ENCODE data around the gene TSPAN4.

TSPAN4 gene

GRCh38 chr11:886568-886967 lies 43.9 kb downstream of the TSPAN4 start:
- TF ChIP-seq POLR2AphosphoS5 (IDR thresholded peaks at IDR 0.05; ENCODE audit: low read depth) (no peak), SPI1 (IDR thresholded peaks at IDR 0.05; ENCODE audit: borderline replicate concordance, low read depth) (no peak), GABPA (IDR thresholded peaks at IDR 0.05; ENCODE audit: low read depth) (no peak)
- TF ChIP-seq, protein P1, sequence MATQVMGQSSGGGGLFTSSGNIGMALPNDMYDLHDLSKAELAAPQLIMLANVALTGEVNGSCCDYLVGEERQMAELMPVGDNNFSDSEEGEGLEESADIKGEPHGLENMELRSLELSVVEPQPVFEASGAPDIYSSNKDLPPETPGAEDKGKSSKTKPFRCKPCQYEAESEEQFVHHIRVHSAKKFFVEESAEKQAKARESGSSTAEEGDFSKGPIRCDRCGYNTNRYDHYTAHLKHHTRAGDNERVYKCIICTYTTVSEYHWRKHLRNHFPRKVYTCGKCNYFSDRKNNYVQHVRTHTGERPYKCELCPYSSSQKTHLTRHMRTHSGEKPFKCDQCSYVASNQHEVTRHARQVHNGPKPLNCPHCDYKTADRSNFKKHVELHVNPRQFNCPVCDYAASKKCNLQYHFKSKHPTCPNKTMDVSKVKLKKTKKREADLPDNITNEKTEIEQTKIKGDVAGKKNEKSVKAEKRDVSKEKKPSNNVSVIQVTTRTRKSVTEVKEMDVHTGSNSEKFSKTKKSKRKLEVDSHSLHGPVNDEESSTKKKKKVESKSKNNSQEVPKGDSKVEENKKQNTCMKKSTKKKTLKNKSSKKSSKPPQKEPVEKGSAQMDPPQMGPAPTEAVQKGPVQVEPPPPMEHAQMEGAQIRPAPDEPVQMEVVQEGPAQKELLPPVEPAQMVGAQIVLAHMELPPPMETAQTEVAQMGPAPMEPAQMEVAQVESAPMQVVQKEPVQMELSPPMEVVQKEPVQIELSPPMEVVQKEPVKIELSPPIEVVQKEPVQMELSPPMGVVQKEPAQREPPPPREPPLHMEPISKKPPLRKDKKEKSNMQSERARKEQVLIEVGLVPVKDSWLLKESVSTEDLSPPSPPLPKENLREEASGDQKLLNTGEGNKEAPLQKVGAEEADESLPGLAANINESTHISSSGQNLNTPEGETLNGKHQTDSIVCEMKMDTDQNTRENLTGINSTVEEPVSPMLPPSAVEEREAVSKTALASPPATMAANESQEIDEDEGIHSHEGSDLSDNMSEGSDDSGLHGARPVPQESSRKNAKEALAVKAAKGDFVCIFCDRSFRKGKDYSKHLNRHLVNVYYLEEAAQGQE (IDR thresholded peaks at IDR 0.05; ENCODE audit: insufficient replicate concordance, low read depth) = no peak
- TF ChIP-seq, protein P2, sequence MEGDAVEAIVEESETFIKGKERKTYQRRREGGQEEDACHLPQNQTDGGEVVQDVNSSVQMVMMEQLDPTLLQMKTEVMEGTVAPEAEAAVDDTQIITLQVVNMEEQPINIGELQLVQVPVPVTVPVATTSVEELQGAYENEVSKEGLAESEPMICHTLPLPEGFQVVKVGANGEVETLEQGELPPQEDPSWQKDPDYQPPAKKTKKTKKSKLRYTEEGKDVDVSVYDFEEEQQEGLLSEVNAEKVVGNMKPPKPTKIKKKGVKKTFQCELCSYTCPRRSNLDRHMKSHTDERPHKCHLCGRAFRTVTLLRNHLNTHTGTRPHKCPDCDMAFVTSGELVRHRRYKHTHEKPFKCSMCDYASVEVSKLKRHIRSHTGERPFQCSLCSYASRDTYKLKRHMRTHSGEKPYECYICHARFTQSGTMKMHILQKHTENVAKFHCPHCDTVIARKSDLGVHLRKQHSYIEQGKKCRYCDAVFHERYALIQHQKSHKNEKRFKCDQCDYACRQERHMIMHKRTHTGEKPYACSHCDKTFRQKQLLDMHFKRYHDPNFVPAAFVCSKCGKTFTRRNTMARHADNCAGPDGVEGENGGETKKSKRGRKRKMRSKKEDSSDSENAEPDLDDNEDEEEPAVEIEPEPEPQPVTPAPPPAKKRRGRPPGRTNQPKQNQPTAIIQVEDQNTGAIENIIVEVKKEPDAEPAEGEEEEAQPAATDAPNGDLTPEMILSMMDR (IDR thresholded peaks at IDR 0.05; ENCODE audit: insufficient read depth, low read length) = no peak
- Histone ChIP-seq H3K27me3 (ENCODE audit: insufficient read depth, poor library complexity, severe bottlenecking) (no peaks in the 10 kb centered on the region), H3K4me3 (replicated peaks; ENCODE audit: insufficient read depth, low read length) (no peak overlapping the region), H3K27ac (replicated peaks) (no peak overlapping the region)
- DNase-seq (ENCODE audit: low read depth in 1 of 2, low spot score in 1 of 2) = no peak

GRCh38 chr11:887589-887988 lies 44.9 kb downstream of the TSPAN4 start:
- Histone ChIP-seq H3K4me3 (replicated peaks; ENCODE audit: insufficient read depth, low read length) (no peak overlapping the region), H3K27me3 (ENCODE audit: insufficient read depth, poor library complexity, severe bottlenecking) (no peaks in the 10 kb centered on the region), H3K27ac (replicated peaks) (no peak overlapping the region)
- DNase-seq (ENCODE audit: low read depth in 1 of 2, low spot score in 1 of 2) = no peak
- TF ChIP-seq SPI1 (IDR thresholded peaks at IDR 0.05; ENCODE audit: borderline replicate concordance, low read depth) = no peak
- TF ChIP-seq GABPA (IDR thresholded peaks at IDR 0.05; ENCODE audit: low read depth) = no peak

GRCh38 chr11:888310-889212 lies 45.9 kb downstream of the TSPAN4 start:
- Histone ChIP-seq H3K4me3 (replicated peaks; ENCODE audit: insufficient read depth, low read length) (no peak overlapping the region), H3K27me3 (ENCODE audit: insufficient read depth, poor library complexity, severe bottlenecking) (no peaks in the 10 kb centered on the region), H3K27ac (replicated peaks) (no peak overlapping the region)
- no peak for DNase-seq (ENCODE audit: low read depth in 1 of 2, low spot score in 1 of 2)
- TF ChIP-seq, protein P2 (IDR thresholded peaks at IDR 0.05; ENCODE audit: insufficient read depth, low read length) = no peak
- TF ChIP-seq GABPA (IDR thresholded peaks at IDR 0.05; ENCODE audit: low read depth) (no peak), POLR2AphosphoS5 (IDR thresholded peaks at IDR 0.05; ENCODE audit: low read depth) (no peak), SPI1 (IDR thresholded peaks at IDR 0.05; ENCODE audit: borderline replicate concordance, low read depth) (no peak)
- TF ChIP-seq, protein P1 (IDR thresholded peaks at IDR 0.05; ENCODE audit: insufficient replicate concordance, low read depth) = no peak

DNA sequence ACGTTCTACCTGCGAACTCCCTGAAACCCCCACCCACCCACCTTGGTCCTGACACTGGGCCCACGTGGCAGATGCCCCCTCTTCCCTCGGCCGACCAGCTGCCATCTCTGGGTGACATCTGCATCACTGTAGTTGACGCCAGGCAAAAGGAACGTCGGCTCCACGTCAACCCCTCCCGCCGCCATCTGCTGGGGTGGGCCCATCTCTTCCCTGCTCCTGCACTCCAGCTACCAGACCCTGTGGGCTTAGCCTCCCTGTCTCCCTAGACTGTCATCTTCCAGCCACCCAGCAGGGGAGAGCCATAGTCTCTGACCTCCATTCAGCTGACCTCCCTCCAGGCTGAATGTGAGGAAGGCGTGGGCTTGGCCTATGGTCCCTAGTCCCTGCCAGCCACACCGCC lies 46.6 kb downstream of the TSPAN4 start:
- TF ChIP-seq, protein P2 (IDR thresholded peaks at IDR 0.05; ENCODE audit: insufficient read depth, low read length) = no peak
- TF ChIP-seq POLR2AphosphoS5 (IDR thresholded peaks at IDR 0.05; ENCODE audit: low read depth) = no peak
- no peak for TF ChIP-seq GABPA (IDR thresholded peaks at IDR 0.05; ENCODE audit: low read depth)
- TF ChIP-seq SPI1 (IDR thresholded peaks at IDR 0.05; ENCODE audit: borderline replicate concordance, low read depth) = no peak
- TF ChIP-seq, protein P1 (IDR thresholded peaks at IDR 0.05; ENCODE audit: insufficient replicate concordance, low read depth) = no peak
- DNase-seq (ENCODE audit: low read depth in 1 of 2, low spot score in 1 of 2) = no peak

More for the DNA sequence above, 46.6 kb downstream of the TSPAN4 start:
- H3K27ac ChIP-seq (replicated peaks) = no peak overlapping the region
- H3K4me3 ChIP-seq (replicated peaks; ENCODE audit: insufficient read depth, low read length) = no peak overlapping the region
- no peaks in the 10 kb centered on the region for H3K27me3 ChIP-seq (ENCODE audit: insufficient read depth, poor library complexity, severe bottlenecking)
